HG03571 (cell line): ENCODE measurements around the gene VRK1.

Source experiments
- ATAC-seq: cut with Tn5 transposase; IDR thresholded peaks from one replicate; pipeline ENCODE4 v1.9.1; 2021; ENCODE audit not compliant: unreplicated experiment

The VRK1 gene

GRCh38 chr14:96790186-96790585 lies 7.0 kb upstream of the VRK1 start:
- no peak for ATAC-seq

DNA sequence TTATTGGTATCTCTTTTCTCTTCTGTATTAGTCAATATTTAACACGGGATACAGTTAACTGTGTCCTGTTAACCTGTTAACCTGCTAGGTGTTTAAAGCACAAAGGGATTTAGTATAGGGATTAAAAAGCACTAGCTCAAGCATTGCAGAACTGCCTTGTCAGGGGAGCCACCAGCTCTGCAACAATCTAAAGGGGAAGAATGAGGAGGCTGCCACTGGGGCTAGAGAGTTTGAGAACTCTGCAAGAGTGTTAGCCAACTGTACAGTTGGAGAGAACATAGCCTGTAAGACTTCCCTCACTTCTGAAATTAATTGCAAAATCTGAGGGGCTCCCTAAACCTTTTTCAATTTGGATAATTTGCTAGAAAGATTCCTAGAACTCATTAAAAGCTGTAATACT lies 6.5 kb upstream of the VRK1 start:
- ATAC-seq, result no peak

DNA sequence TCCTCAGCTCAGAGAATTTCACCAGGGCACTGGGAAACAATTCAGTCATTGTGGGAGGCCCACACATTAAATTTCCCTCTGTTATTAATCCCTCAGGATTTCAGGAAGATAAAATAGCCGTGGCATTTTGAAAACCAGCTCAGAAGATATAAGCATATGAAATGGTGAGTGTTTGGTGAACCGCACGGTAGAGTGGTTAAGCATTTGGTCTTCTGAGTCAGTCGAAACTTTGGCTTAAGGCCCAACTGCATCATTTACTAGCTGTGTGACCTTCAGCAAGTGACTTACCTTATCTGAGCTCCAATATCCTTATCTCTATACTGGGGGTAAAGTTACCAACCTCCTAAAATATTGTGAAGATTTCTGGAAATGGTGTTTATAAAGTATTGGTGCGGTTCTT lies 5.2 kb upstream of the VRK1 start:
- ATAC-seq, result no peak

GRCh38 chr14:96792591-96792990 lies 4.6 kb upstream of the VRK1 start:
- no peak for ATAC-seq

DNA sequence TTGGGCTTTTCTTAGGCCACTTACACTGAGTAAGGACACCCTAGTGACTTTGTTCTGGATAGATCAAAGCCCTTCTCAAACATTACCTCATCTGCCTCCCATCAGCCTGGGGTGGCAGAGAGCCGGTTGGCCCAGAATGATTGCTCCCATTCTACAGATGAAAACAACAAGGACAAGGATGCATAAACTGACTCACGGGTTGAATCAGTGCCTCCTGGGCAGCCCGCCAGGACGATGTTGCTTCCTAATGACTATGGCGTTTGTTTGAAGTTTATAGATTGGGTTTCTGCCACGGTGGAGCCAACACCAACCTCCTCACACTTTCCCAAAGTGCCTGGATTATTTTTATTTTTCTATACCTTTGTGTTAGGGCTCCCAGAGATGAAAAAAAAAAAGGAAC lies 3.6 kb upstream of the VRK1 start:
- no peak for ATAC-seq

GRCh38 chr14:96795109-96795828 lies 1.9 kb upstream of the VRK1 start:
- ATAC-seq, result no peak

GRCh38 chr14:96797582-96798349 lies 584 bp downstream of the VRK1 start:
- peak; percentile 34 for ATAC-seq

- ATAC-seq, result no peak
Observed at GRCh38 chr14:96798956-96799355, 1.8 kb downstream of the VRK1 start.

- ATAC-seq, result no peak
Observed at GRCh38 chr14:96799489-96800054, 2.4 kb downstream of the VRK1 start.

DNA sequence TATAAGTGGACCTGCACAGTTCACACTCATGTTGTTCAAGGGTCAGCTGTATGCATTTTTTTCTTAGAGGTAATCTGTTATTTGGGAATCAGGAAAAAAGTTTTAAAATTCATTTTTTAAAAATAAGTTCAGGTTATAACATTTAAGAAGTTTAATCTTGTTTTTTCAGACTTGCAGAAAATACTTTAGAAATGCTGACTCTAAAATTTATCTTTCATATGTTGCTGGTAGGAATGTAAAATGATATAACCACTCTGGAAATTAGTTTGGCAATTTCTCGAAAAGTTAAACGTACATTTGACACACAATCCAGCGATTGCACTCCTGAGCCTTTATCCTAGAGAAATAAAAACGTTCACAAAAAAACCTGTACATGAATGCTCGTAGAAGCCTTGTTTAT lies 4.7 kb downstream of the VRK1 start:
- ATAC-seq, result no peak

DNA sequence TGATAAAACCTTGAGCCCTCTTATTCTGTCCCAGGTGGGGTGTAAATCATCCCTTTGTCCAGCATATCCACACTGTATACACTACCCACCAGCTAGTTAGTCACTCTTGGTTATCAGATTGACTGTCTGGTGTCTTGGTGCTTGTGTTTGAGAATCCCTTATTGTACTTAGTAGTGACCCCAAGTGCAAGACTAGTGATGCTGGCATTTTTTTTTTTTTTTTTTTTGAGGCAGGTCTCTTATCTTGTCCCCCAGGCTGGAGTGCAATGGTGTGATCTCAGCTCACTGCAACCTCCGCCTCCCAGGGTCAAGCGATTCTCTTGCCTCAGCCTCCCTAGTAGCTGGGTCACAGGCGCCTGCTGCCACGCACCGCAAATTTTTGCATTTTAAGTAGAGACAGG lies 5.8 kb downstream of the VRK1 start:
- no peak for ATAC-seq

- ATAC-seq, result no peak
Observed at GRCh38 chr14:96803958-96804357, 6.8 kb downstream of the VRK1 start.

GRCh38 chr14:96804895-96805294 lies 7.7 kb downstream of the VRK1 start:
- ATAC-seq, result no peak

DNA sequence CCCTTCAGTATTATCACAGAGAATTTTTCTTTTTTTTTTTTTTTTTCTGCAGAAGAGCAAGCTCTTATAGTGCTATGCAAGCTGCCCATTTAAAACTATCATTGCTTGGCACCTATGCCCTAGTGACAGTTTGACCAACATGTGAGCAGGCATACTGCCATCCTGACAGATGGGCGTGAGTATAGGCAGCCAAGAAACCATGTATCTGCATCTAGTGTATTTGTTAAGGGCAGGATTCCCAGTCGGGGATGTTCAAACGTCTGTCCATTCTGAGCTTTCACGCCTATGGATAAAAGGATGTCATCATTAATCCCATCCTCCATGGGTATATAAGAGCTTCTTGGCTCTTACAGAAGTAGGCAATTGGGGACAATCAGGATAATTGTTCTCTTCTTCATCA lies 8.8 kb downstream of the VRK1 start:
- no peak for ATAC-seq

GRCh38 chr14:96806836-96807235 lies 9.7 kb downstream of the VRK1 start:
- no peak for ATAC-seq

DNA sequence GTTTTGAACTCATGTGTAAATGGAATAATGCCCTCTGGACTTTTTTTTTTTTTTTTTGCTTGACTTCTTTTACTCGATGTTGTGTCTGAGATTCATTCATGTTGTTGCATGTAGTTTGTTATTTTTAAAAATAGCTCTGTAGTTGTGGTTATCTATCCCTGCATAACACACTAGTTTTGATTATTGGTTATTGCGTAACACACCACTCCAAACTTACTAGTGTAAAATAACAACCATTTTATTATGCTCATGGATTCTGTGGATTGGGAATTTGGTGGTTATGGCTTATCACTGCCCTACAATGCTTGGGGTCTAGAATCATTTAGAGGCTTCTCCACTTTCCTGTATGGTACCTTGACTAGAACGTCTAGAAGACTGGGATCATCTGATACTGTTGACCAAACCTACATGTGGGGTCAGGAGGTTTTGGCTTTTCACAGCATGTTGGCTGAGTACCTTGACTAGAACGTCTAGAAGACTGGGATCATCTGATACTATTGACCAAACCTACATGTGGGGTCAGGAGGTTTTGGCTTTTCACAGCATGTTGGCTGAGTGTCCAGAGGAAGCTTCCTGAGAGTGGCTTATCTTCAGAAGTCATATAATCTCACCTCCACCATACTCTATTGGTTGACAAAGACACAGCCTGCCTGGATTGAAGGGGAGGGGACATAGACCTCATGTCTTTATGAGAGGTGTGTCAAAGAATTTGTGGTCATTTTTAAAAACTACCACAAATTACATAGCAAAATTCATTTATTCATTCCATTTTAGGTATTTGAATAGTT lies 11.6 kb downstream of the VRK1 start:
- ATAC-seq, result no peak

- ATAC-seq, result no peak
Observed at GRCh38 chr14:96811265-96811664, 14.1 kb downstream of the VRK1 start.

DNA sequence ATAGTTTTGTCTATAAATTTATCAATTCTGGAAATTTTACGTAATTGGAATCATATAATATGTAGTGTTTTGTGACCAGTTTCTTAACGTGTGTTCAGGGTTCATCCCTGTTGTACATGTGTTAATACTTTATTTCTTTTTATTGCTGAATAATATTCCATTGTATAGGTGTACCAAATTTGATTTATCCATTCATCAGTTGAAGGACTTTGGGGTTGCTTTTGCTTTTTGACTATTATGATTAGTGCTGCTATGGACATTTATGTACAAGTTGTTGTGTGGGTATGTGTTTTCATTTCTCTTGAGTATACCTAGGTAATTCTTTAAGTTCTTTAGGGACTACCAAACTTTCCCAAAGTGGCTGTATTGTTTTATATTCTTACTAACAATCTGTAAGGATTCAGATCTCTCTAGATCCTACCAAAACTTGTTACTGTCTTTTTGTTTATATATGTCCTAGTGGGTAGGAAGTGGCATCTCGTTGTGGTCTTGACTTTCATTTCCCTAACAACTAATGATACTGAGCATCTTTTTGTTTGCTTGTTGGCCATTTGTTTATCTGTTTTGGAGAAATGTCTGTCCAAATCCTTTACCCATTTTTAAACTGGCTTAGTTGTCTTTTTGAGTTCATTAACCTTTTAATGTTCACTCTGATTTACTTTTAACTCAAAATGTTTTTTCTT lies 14.9 kb downstream of the VRK1 start:
- peak; percentile 51 for ATAC-seq

DNA sequence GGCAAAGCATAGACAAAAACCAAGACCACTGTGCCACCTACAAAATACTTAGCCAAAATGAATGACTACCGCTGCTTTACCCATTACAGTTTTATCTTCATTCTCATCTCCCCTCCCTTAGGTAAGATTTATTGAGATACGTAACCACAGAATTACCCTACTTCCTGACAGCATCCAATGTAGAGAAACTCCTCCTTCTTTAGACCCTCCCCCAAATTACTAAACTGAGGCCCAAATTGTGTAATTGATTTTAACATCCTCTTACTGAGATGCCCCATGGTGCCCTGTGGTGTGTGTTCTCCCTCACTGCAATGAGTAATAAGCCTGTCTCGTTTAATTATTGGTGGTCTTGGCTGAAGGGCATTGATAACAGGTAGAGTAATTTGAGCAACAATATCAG lies 19.1 kb downstream of the VRK1 start:
- no peak for ATAC-seq

DNA sequence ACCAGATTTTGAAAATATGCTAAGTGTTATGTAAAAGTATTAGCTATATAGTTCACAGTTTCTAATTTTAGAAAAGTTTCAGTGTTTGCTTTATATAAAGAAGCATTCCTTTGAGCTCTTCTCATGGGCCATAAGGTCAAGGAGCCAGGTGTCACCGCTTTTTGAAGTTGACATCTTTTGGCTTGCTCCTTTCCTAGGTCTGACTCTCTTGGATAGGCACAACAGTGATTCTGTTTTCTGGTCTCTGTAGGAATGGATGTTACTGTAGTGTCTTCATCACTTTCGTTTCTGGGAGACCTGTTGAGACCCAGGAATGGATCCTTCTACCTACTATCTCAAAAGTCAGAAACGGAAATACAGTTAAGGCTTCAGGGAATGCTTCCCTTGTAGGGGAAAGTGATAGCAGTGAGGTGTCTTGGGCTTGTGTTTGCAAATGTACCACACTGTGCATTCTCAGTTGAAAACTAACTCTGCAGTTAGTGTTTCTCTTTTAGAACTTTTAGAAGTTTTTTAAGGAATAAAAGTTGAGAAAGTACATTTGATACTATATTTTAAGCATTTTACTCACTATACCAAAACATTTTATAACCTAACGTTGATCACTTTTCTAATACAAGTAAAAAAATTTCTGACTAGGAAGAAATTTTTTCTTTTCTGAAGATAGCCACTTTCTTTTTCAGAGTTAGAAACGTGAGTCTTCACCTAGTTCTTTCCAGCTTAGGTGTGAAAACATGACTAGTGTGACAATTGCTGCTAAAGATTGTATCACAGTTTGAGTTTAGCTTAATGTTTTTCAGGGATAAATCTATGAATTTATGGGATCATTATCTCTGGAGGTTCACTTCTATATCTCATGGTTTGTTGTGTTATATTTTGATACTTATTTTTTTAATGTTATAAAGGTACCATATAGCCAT lies 20.8 kb downstream of the VRK1 start:
- no peak for ATAC-seq
